HG03521 (cell line): ENCODE results near the gene TRABD2B.

Source experiments
- ATAC-seq: cut with Tn5 transposase; IDR thresholded peaks from one replicate; pipeline ENCODE4 v1.9.1; 2021; ENCODE audit warnings: mild to moderate bottlenecking, moderate library complexity; ENCODE audit not compliant: unreplicated experiment

Gene TRABD2B

GRCh38 chr1:47886141-47886540, 111.0 kb downstream of the TRABD2B start:
- ATAC-seq: no peak

- no peak for ATAC-seq
Observed at GRCh38 chr1:47885062-47885830, 111.9 kb downstream of the TRABD2B start.

GRCh38 chr1:47883963-47884362, 113.2 kb downstream of the TRABD2B start:
- no peak for ATAC-seq

- ATAC-seq: no peak
Observed at GRCh38 chr1:47881505-47882442, 115.4 kb downstream of the TRABD2B start.

GRCh38 chr1:47876587-47876963, 120.6 kb downstream of the TRABD2B start:
- ATAC-seq: no peak

- ATAC-seq: no peak
Observed at GRCh38 chr1:47875831-47876586, 121.2 kb downstream of the TRABD2B start.

- no peak for ATAC-seq
Observed at GRCh38 chr1:47875036-47875435, 122.1 kb downstream of the TRABD2B start.

GRCh38 chr1:47873337-47873736, 123.8 kb downstream of the TRABD2B start:
- no peak for ATAC-seq

- ATAC-seq: no peak
Observed at GRCh38 chr1:47872886-47873285, 124.3 kb downstream of the TRABD2B start.

- no peak for ATAC-seq
Observed at GRCh38 chr1:47871799-47872353, 125.3 kb downstream of the TRABD2B start.

GRCh38 chr1:47870946-47871676, 126.1 kb downstream of the TRABD2B start:
- ATAC-seq: no peak

- ATAC-seq: no peak
Observed at GRCh38 chr1:47870480-47870879, 126.7 kb downstream of the TRABD2B start.

GRCh38 chr1:47868348-47868676, 128.9 kb downstream of the TRABD2B start:
- ATAC-seq: no peak

GRCh38 chr1:47867438-47868347, 129.5 kb downstream of the TRABD2B start:
- no peak for ATAC-seq

- ATAC-seq: no peak
Observed at GRCh38 chr1:47866601-47867437, 130.4 kb downstream of the TRABD2B start.

GRCh38 chr1:47865881-47866535, 131.2 kb downstream of the TRABD2B start:
- no peak for ATAC-seq

GRCh38 chr1:47859092-47859743, 138.0 kb downstream of the TRABD2B start:
- ATAC-seq: no peak
